Fibroblast of mammary gland (primary cell): Measurements from ENCODE around the gene MAP2K6.
A peak's percentile ranks its signal among the peaks of the same experiment; 100 is the strongest.

Source experiments
- DNase-seq: peaks from one replicate; pipeline ENCODE4 v3.0.0-alpha.2; 2010; ENCODE audit warnings: low read depth
- H3K4me3 ChIP-seq: 2 replicates; pipeline ENCODE4 v1.5.1; 2011; ENCODE audit warnings: low read depth, mild to moderate bottlenecking, low read length, moderate library complexity; ENCODE audit not compliant: control insufficient read depth
- TF ChIP-seq, protein P1 (sequence below): conservative IDR thresholded peaks from 2 replicates; pipeline ENCODE4 v1.5.1; 2011; ENCODE audit warnings: low read depth, low read length, inconsistent platforms; ENCODE audit not compliant: control insufficient read depth, insufficient read depth

Gene MAP2K6

DNA sequence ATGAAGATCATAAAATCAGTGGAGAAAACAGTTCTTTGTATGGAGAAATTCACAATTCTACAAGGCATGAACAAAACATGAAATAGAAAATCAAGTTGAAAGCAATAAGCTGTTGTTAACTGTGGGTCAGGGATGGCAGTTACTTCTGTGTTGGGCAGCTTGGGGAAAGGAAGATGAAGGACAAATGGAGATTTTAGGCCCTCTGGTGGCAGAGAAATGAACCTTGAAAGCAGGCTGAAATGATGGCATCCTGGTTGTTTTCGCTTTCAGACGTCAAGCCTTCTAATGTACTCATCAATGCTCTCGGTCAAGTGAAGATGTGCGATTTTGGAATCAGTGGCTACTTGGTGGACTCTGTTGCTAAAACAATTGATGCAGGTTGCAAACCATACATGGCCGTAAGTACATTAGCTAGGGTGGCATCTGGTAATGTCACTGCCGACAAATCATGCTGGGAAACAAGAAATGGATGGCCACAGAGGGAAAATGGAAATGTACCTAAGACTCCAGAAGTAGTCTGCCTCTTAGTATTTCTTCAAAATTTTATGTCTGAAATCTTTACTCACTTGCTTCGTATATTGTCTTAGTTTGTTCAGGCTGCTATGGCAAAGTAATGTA is 108.9 kb downstream of the MAP2K6 start:
- TF ChIP-seq, protein P1, sequence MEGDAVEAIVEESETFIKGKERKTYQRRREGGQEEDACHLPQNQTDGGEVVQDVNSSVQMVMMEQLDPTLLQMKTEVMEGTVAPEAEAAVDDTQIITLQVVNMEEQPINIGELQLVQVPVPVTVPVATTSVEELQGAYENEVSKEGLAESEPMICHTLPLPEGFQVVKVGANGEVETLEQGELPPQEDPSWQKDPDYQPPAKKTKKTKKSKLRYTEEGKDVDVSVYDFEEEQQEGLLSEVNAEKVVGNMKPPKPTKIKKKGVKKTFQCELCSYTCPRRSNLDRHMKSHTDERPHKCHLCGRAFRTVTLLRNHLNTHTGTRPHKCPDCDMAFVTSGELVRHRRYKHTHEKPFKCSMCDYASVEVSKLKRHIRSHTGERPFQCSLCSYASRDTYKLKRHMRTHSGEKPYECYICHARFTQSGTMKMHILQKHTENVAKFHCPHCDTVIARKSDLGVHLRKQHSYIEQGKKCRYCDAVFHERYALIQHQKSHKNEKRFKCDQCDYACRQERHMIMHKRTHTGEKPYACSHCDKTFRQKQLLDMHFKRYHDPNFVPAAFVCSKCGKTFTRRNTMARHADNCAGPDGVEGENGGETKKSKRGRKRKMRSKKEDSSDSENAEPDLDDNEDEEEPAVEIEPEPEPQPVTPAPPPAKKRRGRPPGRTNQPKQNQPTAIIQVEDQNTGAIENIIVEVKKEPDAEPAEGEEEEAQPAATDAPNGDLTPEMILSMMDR, result peak; percentile 81
- DNase-seq, result peak; percentile 69
- no peak overlapping the region for H3K4me3 ChIP-seq

DNA sequence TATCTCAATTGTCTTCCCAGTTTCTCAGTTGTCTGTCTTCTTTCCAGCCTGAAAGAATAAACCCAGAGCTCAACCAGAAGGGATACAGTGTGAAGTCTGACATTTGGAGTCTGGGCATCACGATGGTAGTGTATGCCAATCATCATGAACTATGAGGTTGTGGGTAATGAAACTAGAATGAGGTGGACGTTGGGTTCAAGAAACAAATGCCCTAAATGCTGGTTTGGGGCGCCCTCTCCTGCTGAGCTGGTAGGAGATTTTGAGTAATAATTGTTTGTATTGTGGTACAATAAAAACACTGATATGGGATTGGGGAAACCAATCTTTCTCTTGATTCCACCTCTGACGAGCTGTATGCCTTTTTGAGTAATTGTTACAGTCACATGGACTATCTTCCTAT is 110.4 kb downstream of the MAP2K6 start:
- H3K4me3 ChIP-seq, result no peak overlapping the region
- TF ChIP-seq, protein P1, result peak; percentile 13
- no peak for DNase-seq

DNA sequence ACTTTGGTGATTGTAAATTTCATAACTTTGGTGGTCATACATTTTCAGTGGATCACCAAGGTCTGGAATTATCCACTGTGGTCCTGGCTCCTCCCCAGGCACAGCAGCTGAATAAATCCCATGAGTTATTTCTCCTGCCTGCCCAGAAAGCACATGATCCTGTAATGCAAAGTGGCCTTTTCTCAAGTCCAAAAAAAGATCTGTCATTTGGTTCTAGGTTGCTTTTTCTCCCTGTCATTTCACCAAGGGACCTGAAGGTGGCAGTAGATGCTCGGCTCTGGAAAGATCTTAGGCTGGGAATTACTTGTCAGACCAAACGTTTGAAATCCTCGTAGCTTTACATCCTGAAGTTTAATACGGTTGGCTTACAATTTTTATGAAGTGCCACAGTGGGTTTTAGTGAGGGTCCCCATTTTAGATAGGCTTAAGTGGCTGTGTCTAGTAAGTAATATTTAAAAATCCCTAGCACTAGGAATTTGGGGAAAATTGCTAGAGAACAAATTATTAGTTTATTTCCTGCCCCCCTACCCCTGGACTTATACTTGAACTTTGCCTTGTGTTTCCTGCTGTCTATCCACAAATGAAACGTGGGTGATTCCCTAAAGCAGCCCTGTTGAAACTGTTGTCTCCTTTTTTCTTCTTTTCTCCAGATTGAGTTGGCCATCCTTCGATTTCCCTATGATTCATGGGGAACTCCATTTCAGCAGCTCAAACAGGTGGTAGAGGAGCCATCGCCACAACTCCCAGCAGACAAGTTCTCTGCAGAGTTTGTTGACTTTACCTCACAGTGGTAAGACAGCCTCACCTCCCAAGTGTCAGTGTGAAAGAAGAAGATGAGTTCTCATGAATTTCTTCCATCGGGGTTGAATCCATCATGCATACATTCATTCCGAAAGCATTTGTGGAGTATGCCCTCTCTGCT is 111.7 kb downstream of the MAP2K6 start:
- no peak overlapping the region for H3K4me3 ChIP-seq
- peak; percentile 73 for DNase-seq
- TF ChIP-seq, protein P1, result peak; percentile 98

DNA sequence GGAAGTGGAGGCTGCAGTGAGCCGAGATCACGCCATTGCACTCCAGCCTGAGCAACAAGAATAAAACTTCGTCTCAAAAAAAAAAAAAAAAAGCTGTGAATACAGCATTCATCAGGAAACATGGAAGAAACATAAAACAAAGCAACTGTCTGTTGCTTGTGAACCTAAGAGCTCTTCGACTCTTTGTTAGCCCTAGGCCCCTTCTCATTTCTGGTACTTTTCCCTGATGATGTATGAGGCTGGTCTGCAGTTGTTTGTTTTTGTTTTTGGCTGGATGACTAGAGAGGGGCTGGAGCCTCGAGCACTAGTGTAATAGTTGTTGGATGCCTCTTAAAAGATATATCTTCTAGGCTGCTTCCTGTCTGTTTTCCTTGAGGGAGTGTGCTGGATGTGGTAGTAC is 113.5 kb downstream of the MAP2K6 start:
- no peak for DNase-seq
- no peak overlapping the region for H3K4me3 ChIP-seq
- TF ChIP-seq, protein P1, result no peak

DNA sequence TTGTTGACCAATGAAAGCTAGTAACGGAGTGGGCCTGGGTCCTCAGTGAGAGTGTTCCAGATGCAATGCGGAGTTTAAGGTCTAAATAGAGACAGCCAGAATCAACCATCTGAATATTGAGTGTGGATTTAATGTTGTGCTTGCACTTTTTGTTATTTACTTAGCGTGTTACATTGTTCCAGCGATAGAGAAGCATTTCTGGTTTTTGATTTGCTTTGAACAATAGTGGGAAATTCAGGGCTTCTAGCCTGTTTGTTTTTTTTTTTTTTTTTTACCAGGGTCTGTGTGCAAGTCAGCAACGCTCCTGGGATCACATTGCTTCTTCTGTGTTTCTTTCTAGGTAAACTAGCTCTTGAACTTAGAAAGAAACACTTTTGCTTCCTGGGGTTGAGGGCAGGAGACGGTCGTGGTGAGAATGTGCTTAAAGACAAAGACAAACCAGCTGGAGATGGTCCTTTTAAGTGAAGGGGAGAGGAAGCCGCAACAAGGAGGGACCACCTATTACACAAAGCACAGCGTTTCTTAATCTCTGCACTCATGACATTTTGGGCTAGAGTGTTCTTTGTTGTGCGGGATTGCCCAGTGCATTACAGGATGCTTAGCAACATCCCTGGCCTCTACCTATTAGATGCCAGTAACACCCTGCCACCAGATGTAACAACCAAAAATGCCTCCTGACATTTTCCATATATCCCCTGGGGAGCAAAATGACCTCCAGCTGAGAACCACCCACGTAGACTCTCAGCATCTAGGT is 119.2 kb downstream of the MAP2K6 start:
- H3K4me3 ChIP-seq, result no peak overlapping the region

DNA sequence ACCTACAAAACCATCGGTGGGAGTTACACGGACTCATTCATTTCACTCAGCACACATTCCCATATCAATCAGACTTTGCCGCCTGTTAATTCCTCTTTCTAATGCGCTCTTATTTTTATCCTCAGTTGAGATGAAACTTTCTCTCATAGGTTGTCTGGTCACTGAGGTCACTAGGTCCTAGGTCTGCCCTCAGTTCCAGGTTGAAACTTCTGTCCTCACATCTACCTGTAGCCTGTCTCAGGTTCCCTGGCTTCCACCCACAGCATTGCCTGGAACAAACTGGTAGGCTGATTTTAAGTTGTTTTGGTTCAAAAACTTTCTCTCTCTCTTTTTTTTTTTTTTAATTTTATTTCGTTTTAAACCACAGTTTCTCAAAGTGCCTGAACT is 119.7 kb downstream of the MAP2K6 start:
- DNase-seq, result no peak
- H3K4me3 ChIP-seq, result no peak overlapping the region
- TF ChIP-seq, protein P1, result no peak

More for the DNA sequence above, 119.2 kb downstream of the MAP2K6 start:
- TF ChIP-seq, protein P1, result no peak
- no peak for DNase-seq
